HG02943 (cell line): Measurements from ENCODE around the gene DEFB110.
A peak's percentile ranks its signal among the peaks of the same experiment; 100 is the strongest.

Experiments used
- ATAC-seq: cut with Tn5 transposase; IDR thresholded peaks from one replicate; pipeline ENCODE4 v1.9.1; 2021; ENCODE audit warnings: mild to moderate bottlenecking, low read depth, moderate library complexity; ENCODE audit not compliant: unreplicated experiment

DEFB110 gene

GRCh38 chr6:50021894-50022293, at the start of gene DEFB110:
TSS of gene DEFB110 (minus strand) at chr6:50021994. CDS start at chr6:50021935, 59 bp downstream.
- no peak for ATAC-seq

DNA sequence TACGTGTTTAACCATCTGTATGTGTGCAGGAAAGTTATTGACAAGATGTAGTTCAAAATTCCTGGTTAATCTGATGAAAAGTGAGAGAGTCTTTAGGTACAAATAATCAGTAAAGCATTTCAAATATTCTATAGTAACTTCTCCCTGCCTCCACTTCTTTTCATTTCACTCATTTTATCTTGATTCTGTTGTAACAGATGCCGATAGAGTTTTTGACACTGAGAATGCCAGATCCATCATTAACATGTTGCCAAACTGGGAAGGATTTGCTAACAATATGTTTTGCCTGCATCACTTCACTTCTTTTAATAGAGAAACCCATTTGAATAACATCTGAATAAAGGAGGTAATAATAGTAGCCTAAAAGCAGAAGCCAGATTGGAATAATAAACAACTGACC, 48.3 kb upstream of the DEFB110 start:
- ATAC-seq = no peak

- no peak for ATAC-seq
These were observed 40.3 kb upstream of the DEFB110 start for GRCh38 chr6:50062051-50062450.

DNA sequence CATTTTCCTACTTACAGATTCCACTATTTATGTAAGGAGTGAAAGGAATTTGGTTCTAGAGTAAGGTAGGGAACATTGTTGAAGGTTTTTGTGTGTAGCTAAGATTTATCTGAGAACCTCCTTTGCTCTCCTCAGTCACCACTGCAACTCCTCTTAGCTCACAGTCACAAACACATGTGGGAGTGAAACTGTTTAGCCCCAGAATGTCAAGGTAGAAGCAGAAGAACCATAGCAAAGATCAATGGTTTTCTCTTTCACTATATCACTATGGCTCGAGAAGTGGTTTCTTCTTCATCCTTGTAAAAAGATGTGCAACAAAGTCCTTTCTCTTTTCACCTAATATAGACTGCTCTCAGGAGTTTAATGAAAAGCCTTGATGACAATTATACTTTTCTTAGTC, 34.4 kb upstream of the DEFB110 start:
- no peak for ATAC-seq

DNA sequence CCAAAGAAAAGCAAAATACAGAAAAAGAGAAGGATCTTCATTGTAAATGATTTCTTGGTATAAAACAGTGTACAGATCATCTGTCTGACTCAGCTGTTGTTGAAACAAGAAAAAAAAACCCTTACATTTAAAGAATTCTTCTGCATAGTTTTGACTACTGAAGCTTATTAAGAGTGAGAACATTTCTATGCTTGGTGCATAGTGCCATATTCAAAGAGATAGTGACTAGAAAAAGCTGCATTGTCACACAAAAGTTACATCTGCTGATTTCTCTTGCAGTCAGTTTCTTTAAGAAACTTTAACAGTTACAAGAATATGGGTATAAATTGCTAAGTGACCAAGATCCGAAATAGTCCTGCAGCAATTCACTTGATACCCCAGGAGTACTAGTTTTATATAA, 28.0 kb upstream of the DEFB110 start, which contains the start of gene DEFB112:
DEFB112 (minus strand) TSS at position 101 of the 400 bp plus-strand sequence; CDS start at position 41, 60 bp downstream.
- no peak for ATAC-seq

GRCh38 chr6:50047026-50047425, 25.2 kb upstream of the DEFB110 start:
- ATAC-seq = no peak

DNA sequence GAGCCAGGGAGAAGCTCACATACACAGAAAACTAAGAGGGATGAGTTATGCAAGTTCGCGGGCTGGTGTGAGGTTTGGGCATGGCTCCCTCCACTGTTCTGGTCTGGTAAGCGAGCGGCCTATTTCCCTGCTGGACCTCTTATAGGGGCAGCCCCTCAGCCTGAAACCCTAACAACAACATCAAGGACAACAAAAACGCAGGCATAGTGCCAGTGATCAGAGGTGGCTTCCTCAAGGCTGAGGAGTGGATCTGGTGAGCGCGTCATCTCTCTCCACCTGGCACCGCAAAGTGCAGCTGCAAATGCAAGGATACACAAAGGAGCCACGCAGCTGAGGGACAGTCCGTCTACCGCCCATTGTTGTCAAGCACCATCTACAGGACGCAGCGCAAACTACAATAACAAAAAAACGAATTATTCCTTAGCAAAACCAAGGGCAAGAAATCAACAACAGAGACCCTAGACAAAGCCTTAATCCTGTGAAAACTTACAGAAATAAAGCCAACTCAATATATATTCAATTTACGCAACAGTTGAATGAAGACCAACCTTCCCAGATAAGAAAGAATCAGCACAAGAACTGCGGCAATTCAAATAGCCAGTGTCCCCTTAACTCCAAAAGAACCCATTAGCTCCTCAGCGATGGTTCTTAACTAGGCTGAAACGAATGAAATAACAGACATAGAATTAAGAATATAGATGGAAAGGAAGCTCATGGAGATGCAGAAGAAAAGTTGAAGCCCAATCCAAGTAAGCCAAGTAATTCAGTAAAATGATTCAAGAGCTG, 9.2 kb upstream of the DEFB110 start:
- ATAC-seq = no peak

DNA sequence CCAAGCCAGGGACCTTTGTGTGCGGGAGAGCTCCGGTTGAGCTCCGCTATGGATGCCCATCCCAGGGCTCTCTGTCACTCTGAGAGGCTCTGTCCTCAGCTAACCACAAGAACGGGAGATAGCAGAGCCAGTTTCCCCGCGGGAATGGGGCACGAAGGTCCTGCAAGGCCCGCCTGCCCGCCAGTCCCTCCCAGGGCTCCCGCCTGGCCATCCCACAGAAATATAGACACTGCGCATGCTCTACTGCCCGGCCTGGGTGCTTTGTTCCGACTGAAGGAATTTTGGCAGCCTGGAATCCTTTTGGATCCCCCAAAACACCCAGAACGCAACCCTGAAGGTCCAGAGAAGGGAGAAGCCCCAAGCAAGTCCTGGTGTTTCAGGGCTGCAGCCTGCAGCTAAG, 8.6 kb upstream of the DEFB110 start:
- no peak for ATAC-seq

GRCh38 chr6:50025258-50025657, 3.5 kb upstream of the DEFB110 start:
- ATAC-seq = no peak

DNA sequence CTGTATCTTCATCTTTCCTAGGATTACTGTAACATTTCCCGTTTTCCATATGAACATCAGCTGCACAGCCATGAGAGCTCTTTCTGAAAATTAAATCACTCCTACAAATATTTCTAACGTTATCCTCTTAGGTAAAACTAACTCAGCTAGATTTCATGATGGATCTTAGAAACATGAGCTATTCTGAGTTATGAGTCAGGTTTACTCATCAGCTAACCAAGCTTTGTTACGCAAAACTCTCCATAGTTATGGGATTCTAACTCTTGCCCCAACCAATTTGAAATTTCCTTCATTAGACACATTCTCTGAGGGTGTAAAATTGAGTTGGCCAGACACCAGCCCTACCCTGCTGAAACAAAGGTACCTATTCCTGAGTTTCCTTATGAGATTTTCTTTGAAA, 14.0 kb downstream of the DEFB110 start:
- ATAC-seq = no peak

DNA sequence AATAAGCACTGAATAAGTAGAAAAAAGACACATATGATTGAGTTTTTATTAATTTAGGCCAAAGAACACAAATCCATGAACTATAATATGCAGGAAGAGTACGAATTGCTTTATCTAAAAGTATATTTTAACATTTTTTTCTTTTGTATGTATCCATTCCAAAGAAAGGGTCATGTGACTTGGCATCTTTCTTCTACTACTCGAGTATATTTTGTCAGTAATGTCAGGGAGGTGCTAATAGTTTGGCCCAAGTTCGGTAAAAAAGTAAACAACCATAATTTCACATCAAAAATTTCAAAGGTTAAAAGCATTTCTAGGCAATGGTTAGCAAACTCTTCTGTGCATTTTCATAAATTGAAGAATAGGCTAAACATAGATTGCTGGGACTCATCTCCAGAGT, 18.7 kb downstream of the DEFB110 start:
- no peak for ATAC-seq

DNA sequence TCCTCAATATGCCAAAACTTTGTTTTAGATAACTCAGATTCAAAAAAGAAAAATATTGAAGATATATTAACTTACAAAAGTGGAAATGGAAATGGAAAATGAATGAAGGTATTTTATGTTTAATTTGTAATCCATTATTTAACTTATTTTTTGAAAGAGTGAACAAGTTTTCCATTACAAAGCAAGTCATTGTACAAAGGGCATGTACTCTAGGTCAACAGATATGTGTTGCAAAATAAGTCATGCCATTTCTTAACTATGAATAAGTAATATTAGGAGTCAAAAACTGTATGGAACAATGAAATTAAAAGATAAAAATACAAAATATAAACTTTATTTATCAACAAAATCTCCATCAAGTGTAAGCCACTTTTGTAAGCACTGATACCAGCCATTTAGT, 26.5 kb downstream of the DEFB110 start:
- no peak for ATAC-seq

GRCh38 chr6:49988900-49989299, 32.9 kb downstream of the DEFB110 start:
- ATAC-seq = no peak

DNA sequence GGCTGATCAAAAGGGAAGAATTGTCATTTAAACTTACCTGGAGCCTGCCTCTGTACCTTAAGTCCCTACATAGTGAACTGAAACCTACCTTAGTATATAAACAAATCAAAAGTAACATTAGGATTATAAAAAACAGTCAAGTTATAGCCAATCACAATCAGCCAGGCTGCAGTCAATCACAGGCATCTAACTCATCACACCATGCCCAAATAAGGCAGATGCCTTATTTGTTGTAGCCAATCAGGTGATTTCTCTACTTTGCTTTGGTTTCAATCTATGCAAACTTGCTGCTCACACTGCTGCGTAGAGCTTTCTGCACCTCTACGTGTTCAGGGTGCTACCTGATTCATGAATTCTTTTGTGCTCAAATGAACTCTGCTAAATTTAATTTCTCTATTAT, 34.0 kb downstream of the DEFB110 start:
- ATAC-seq = no peak

GRCh38 chr6:49986551-49986950, 35.2 kb downstream of the DEFB110 start:
- no peak for ATAC-seq

DNA sequence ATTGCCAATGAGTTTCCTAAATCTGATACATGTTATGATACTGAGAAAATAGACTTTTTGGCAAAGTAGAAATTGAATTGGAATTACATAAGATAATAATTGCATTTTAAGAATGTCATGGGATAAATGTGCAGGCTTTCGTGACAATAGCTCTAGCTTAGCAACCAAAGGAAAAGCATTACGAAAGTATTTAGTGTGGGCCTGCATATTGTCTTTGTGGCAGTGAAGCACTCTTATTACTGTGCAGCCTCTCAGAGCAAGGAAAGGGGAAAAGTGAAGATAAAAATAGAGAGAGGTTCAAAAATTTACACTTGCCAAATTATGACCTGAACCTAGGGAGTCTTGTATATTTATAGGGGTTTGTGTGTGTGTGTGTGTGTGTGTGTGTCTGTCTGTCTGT, 39.7 kb downstream of the DEFB110 start:
- no peak for ATAC-seq

GRCh38 chr6:49980898-49981297, 40.9 kb downstream of the DEFB110 start:
- ATAC-seq = no peak

DNA sequence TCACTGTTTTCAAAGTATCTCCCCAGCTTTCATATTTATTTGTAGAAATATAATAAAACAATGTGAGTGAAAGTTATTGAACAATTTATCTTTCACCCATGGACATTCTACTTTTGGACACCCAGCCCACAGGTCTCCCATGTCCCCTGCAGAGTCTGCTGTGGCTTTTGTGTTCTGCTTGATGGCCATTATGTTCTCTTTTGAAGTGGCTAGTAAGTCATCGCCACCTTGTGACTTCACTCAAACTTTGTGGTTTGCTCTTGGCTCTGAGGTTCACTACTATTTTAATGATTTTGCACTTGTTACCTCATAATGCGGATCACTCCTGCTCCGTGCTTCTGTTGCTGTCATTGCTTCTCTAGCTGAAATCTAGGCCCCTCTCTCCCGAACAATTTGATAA, 42.2 kb downstream of the DEFB110 start:
- ATAC-seq = no peak

GRCh38 chr6:49978332-49979226, 43.2 kb downstream of the DEFB110 start:
- ATAC-seq = peak; percentile 56

DNA sequence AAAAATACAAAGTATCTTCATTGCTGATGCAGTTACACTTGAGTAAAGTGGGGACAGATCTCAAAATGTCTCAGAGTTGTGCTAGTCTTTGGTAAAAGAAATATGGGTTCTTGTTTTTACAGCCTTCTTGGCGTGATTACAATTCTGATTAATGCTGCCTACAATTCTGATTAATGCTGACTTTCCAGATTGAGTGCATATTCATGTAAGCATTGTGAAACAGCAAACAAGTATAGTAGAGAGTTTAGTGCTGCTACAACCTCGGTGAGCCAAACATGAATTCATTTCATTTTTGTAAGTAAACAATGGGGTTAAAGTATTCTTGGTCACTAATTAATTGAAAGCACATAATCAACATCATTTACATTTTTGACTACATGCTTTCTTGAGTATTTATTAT, 52.2 kb downstream of the DEFB110 start, which contains the start of gene DEFB113:
DEFB113 (minus strand) TSS at position 21 of the 400 bp plus-strand sequence; CDS start at position 21, 0 bp downstream.
- no peak for ATAC-seq
